ENCODE results near the gene PREX1.
"Not testable (repeated sequence)": the region's sequence is repeated elsewhere in the genome, so short reads cannot be mapped to it uniquely, and the experiment has no call there.

Gene PREX1

DNA sequence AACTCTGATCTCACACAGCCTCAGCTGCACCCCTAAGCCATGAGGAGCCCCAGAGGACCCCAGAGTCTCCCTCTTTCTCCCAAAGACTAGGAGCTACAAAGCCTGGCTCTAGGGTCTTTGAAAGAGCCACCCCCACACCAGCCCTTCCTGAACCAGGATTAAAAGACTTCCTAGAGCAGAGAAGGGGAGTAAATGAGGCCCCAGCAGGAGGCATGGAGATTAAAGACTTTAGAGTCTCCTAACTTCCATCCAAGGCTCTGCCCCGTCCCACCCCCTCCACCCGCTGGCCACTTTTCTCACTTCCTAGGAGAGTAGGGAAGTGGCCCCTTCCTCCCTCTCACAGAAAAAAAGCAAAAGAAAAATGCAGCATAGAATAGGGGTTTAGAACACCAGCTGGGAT lies 1.7 kb downstream of the PREX1 start:
- DNase-seq: no peak

DNA sequence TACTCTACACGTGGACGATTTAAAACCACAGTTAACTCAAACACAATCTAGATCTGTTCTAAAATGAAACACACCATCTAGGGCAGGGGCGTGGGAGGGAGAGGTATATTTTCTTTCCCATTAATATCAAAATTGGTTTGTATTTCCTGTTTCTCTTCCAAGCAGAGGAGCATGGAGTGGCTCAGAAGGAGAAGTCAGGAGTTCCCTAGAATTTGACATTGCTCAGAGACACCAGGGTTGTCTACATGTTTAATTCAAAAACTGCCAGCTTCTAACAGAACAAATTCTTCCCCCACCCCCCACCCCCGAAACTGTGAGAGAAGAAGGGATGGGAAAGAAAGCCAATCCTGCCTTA lies 2.3 kb downstream of the PREX1 start:
- DNase-seq: no peak

DNA sequence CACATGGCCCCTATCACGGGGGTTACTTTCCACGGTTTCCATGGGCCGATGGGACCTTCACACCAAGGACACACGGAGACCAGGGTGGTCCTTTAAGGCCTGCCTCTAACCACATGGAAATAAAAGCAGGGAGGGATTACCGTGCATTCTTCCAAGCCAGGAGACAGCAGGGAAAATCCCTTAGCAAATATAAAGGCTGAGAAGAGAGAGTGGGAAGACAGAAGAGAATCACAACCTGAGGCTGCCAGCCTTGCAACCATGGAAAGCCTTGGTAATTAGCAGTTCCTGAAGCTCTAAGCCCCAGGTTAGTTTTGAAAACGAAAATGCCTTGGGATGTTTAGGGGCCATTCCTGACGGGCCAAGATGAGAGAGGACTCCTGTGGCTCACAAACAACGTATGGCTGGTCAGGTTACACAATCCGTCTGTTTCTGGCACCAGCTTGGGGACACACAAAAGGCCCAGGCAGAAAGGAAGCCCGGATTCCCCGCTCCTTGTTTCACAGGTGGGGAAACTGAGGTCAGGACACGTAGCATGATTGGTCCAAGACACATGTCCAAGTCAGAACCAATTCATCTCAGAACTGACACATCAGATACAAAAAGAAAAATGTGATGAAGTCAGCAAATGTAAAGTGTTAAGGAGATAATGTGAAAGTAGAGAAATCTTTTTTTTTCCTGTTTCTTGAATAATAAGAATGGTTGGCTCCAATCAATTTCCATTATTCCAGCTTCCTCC lies 2.8 kb downstream of the PREX1 start:
- DNase-seq: no peak

DNA sequence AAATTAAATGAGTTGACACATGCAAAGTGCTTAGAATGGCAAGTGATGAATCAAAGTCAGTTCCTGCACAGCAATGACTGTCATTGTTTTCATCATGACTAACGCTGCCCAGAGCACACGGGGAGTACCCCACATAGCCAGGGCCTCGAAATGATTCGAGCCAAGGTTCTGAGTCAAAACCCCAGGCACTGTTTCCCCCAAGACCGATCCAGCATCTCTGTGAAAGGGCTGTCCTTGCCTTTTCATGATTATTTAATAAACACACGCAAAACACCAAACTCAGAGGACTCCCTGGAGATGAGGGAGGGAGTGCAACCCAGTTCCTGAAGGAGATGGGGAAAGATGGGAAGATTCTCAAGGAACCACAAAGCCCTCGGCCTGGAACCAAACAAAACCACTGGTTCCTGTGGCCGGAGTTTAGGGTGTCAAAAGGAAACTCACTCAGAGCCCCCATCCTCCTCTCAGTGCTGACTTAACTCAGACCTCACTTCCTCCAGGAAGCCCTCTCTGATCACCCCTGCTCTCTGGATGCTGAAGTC lies 3.8 kb downstream of the PREX1 start:
- no peak for DNase-seq

DNA sequence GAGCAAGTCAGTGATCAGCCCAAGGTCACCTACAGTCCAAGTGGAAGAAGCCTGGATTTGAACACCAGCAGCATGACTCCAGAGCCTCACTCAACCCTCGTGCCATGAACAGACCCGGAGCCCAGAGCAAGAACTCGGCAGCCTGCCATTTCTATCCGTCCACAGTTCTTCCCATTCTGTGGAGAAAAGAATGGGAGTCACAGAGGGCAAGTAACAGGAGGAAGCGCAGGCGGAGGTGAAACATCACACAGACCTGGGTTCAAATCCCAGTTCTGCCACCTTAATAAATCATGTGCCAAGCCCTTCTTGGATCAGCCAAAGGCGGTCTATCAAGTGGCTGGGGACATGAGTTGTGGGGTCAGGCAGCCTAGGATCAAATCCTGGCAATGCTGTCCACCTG lies 4.3 kb downstream of the PREX1 start:
- no peak for DNase-seq

DNA sequence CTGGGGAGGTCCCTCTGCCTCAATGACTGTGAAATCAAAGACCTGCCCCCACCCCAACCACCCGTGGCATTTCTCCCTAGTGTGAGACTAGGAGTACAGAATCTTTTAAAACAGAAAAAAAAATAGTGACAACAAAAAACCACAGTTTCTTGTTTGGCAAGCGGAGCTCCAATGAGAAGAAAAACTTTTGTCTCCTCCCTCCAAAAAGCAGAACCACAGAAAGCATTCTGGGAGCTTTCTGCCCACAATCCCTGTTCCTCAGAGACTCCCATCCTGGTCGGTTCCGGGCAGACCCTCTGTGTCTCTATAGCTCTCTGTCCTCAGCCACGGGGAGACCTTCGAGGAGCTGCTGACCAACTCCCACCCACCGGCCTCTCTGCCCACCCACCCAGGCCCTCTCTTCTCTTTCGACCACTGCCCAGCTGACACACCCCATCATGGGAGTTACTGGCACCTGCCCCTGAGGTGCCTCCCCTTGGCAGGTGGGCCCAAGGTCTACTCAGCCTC lies 4.9 kb downstream of the PREX1 start:
- DNase-seq: no peak

DNA sequence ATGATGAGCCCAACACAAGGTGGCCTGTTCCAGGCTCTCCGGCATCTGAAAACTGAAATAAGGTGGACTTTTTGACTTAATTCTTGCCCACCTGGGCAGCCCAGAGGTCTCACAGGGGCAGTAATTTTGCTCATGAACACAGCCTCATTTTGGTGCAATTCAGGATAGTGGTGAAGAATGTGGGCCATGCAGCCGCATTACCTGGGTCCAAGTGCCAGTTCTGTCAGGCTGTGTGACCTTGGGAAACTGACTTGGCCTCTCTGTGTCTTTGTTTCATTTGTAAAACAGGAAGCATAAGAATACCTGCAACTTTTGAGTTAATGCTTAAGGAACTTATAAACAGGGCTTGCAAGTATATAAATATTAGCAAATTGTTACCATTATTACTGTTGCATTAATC lies 5.6 kb downstream of the PREX1 start:
- no peak for DNase-seq

DNA sequence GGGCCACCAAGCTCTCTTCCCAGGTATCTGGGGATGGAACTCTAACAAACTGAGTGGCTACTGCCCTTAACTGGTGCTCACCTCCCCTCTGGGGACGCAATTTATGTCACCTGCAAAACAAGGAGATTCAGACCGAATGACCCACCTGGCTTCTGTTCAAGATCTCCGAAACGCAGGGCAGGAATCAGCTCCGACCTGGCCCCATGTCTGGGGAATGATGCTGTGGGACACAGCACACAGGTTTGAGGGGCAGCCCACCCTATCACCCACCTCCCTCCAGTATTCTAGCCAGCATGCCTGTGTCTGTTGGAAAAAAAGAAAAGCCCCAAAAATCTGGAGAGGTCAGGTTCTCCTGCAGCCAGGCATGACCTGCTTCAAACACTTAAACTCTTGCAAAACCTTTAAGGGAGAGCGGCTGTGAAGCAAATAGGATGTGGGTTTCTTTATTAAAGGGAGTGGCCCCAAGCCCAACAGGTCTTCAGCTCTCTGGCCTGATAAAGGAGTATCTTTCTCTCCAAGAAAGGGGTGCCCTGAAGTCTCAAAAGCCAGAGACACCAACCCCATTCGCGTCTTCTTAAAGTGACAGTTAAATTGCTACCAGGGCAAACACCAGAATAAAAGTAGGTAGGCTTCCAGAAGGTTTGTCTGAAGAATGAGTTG lies 6.4 kb downstream of the PREX1 start:
- DNase-seq: no peak

DNA sequence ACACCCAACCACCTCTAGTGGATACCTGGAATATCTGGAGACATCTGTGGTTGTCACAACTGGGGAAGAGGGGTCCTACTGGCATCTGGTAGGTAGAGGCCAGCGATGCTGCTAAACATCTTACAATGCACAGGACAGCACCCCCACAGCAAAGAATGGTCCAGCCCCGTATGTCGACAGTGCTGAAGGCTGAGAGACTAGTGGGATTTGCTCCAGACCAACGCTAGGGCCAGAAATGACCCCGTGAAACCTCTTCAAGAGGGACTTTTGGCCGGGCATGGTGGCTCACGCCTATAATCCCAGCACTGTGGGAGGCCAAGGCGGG lies 7.2 kb downstream of the PREX1 start:
- no peak for DNase-seq

DNA sequence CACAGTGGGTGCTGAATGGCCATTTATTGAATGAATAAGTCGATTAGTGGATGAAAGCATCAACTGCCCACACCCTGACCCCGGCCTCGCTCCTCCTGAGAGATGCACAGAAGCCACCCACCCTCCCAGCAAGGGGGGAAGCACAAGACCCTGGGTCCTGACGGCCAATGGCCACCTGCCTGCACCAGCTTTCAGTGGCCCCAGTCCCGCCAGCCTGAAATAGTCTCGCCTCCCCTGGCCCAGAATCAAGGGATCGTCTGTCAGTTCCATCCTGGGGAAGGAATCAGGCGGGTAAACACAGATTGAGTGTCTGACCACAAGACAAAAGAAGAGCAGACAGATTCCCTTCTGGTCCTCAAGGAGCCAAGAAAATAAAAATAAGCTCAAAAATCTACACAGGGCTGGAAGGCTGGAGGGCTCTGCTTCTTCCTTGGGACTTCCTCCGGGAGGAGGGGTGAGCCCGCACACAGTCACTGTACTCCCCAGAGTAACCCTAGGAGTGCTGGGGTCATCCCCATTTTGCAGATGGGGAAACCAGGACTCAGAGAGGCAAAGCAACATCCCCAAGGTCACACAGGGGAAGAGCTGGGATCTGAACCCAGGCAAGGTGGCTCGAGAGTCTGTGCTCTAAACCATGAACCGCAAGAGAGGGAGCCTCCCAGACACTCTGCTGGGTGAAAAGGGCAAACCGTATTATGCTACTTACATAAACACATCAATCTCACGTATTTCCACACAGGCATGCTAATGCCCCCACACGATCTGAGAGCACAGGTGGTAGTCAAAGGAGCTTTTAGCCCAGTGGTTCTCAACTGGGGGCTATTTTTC lies 7.8 kb downstream of the PREX1 start:
- DNase-seq: no peak

DNA sequence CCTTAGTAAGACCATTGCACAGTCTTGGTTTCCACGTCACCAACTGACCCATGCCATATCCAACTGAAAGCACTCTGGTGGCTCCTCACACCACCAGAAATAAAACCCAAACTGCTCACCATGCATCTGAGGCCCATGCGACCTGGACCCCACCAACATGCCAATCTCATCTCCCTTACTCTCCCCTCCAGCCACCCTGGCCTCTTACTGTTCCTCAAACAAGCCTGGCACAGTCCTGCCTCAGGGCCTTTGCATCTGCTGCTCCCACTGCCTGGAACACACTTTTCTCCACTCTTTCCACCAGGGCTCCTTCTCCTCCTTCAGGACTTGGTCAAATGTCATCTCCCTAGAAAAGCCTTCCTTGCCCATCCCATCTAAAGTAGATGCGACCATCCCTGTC lies 8.7 kb downstream of the PREX1 start:
- DNase-seq: no peak

DNA sequence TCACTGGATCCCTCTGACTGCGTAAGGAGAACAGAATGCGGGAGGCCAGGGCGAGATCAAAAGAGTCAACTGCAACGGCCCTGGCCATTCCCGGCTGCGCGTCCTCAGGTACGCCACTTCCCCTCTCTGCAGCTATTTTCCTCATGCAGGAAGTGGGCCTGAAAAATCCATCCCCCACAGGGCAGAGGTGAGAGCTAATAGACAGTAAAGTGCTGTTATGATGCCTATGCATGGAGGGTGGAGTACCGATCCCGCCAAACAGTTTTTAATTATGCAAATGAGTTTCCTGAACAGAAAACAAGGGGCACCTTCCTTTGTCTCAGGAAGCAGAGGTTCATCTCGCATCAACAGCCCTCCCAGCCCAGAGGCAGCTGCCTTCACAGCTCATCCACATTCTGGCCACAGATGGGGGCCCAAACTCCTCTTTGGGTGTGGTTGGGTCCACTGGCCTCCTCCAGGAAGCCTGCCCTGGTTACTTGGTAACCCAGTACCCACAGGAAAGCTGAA lies 9.3 kb downstream of the PREX1 start:
- DNase-seq: no peak

DNA sequence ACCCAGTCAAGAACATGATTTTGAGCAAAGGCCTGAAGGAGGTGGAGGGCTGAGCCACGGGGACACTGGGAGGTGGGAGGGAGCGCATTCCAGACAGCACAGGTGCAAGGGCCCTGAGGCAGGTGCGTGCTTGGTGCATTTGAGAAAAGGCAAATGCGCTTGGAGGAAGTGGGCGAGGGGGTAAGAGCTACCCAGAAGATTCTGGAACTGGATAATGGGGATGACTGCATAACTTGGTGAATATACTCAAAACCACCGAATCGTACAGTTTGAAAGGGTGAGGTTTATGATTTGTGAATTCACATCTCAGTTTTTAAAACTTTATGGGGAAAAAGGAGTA lies 9.8 kb downstream of the PREX1 start:
- DNase-seq: no peak

DNA sequence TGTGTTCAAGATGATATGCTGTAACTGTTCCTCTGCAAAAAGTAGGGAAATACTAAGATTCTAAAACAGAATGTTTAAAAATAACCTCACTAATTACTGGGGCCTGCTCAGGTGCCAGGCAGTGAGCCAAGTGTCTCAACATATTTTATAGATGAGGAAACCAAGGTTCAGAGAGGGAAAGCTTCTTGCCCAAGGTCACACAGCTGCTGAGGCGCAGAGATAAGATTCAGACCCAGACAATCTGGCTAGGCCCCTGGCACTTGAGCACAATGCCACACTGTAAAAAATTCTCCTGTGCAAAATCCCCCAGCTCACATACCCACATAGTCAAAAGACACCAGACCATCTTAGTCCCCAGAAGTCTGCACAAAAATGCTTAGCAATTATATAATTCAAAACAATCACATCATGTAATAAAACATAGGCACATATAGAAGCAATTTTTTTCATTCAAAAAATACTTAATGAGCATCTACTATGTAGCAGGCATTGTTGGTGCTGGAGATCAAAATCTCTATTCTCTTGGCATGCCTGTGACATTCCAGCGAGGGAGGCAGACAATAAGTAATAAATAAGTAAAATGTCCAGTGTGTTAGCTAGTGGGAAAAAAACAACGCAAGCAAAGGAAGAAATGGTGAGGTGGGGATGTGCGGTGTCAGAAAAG lies 10.3 kb downstream of the PREX1 start:
- no peak for DNase-seq

DNA sequence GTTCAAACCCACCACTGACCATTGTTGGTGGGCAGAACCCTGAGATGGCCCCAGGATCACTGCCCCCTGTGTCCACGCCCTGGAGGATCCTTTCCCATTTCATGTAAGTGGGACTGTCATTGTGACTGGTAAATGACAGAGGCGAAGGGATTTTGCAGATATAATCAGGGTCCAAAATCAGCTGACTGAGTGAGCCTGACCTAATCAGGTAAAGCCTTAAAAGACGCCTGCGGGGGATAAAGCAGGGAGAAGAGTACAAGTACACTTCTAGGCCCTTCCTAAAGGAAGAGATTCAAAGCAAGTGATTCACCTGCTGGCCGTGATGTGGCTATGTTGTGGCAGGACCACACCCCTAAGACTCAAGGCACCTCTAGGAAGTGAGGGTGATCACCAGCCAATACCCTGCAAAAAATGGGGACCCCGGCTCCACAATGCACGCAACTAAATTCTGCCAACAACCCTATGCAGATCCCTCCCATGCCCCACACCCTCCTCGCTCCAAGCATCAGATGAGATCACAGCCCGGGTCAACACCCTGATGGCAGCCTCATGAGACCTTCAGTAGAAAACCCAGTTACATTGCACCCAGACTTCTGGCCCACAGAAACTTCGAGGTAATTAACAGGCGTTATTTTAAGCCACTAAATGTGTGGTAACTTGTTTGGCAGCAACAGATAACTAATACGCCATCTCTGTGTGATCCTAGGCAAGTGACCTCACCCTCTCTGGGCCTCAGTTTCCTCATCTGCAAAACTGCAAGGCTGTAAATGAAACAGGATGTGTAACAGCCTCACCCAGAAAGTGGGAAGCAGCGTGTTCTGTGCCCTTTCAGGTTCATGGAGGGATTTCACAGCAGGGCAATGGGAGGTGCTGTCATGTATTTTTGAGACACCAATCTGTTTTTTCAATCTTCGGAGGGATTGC lies 11.3 kb downstream of the PREX1 start:
- no peak for DNase-seq

DNA sequence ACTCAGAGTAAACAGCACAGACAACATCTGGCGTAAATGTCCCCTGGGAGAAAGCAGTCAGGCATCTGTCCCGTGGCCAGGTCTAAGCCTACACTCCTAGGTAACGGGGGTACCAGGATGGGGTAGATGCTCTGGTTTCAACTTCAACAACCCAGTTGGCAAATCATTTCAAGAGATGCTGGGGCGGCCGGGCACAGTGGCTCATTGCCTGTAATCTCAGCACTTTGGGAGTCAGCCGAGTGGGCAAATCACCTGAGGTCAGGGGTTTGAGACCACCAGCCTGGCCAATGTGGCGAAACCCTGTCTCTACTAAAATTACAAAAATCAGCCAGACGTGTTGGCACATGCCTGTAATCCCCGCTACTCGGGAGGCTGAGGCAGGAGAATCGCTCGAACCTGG lies 12.3 kb downstream of the PREX1 start:
- DNase-seq: no peak

DNA sequence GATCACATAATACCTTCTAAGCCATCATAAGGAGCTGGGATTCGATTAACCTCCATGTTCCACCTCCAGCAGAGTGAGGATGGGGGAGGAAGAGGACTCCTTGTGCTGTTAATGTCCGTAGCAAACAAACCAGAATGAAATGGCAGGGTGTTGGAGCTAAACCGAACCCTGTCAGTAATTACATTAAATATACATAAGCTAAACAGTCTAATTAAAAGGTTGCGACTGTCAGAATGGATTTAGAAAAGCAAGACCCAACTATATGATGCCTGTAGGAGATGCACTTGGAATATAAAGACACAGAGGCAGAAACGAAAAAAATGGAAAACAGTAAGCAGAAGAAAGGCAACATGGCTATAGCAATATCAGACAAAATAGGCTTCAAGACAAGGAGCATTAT lies 13.2 kb downstream of the PREX1 start:
- DNase-seq: no peak

DNA sequence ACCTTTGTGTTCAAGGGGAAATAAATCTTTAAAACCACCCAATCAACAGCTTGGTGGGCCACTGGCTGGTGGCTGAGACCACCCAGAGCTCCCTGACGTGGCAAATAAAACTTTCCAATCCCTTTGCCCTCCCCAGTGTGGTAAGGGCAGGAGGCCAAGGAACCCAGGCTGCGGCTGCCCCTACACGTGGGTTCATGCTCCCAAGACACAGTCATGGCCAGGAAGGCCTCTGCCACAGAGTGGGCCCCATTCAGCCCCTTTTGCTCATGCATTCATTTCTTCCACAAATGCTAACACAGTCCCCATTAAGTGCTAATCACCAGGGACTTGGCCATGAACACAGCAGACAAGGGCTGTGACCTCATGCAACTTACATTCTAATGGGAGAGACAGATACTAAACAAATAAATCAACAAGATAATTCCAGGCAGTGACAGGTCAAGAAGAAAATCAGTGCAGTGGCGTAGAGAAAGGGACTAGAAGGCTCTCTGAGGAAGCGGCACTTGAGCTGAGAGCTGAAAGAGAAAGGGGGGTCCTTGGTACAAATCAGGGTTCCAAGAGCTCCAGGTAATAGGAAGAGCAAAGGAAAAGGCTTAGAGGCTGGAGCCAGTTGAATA lies 13.8 kb downstream of the PREX1 start:
- no peak for DNase-seq

DNA sequence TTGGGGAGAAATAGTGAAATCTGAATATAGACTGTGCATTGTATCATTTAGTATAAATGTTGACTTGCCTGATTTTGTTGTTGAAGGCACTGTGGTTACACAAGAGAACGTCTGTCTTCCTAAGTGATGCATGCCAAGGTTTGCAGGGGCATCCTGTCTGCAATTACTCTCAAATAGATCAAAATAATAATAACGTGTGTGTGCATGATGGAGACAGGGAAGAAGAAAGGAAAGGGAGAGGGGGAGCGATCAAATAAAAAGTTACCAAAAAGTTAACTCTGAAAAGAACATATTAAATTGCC lies 14.4 kb downstream of the PREX1 start:
- no peak for DNase-seq

DNA sequence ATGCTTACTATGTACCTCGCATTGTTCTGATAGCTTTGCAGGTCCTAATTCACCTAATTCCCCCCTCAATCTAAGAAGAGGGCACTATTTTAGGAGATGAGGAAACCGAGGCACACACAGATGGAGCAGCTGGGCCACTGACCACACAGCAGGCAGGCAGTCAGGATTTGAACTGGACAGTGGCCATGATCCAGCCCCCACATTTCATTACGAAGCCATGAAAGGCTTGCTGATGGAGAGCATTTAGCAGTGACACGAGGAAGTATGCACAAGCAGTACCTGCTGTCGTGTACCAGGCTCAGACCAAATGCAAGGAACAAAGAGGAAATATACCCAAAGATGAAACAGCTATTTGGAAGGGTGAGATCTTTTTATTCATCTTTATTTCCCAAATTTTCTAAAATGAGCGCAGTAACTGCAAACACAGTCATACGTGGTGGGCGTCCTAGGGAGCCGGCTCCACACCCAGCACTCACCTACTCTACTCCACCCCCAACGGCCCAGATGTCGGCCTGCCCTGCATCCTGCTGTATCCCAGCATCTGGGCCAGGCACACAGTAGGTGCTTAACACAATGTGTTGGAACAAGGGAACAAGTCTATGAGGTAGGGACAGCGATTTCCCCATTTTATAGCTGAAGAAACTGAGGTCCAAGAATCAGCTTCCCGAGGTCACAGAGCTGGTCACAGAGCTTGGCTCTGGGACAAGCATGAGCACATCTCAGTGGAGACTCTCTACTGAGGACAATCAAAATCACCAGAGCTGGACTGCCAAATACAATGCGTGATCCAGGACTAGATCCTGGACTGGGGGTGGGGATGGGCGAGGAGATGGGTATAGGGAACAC lies 15.0 kb downstream of the PREX1 start:
- no peak for DNase-seq

DNA sequence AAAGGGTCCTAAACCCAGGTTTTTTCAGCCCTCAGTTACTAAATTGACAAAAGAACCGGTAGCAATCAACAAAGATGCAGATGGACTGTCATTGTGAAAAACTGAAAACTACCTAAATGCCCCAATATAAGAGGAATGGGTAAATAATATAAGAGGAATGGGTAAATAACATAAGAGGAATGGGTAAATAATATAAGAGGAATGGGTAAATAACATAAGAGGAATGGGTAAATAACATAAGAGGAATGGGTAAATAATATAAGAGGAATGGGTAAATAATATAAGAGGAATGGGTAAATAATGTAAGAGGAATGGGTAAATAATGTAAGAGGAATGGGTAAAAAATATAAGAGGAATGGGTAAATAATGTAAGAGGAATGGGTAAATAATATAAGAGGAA lies 15.7 kb downstream of the PREX1 start:
- DNase-seq: not testable (repeated sequence)
